ENCODE results near the gene SARS1. TPM values are rescaled to one million over a fixed set of nuclear protein-coding genes. Genes with fewer than 3 reads are reported as not detected.
"Not testable (repeated sequence)": the region's sequence is repeated elsewhere in the genome, so short reads cannot be mapped to it uniquely, and the experiment has no call there.

Gene SARS1
- total and polyA plus RNA-seq, 2 of the 8 experiments (the other 6 are each of a cell fraction or from before 2014, with no cell fraction given) = 83.1 to 146 TPM

DNA sequence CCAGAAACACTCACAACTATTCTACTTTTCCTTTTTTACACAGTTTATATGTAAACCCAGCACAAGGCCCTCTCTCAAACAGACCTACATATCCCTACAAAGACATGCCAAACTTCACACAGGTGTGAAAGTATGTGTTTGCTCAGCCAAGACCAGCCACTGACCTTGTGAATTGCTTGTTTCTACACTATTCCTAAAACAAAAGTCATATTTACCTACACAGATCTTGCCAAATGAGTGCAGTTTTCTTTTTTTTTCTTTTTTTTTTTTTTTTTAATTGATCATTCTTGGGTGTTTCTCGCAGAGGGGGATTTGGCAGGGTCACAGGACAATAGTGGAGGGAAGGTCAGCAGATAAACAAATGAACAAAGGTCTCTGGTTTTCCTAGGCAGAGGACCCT is 37.4 kb upstream of the SARS1 start:
- H3K23ac ChIP-seq (ENCODE audit: insufficient read length); FAIRE-seq; H2AFZ ChIP-seq (ENCODE audit: low read length); H2BK15ac ChIP-seq (ENCODE audit: low read length); H2BK20ac ChIP-seq (ENCODE audit: low read length); H3K4me3 ChIP-seq (ENCODE audit: extremely low read depth in 1 of 4, insufficient read depth in 2 of 4, low read depth in 3 of 4, low read length in 4 of 4); H4K91ac ChIP-seq (replicated peaks; ENCODE audit: insufficient read length, low read length); H3K9ac ChIP-seq (replicated peaks in 1 of 4; ENCODE audit: extremely low read depth in 1 of 4, low read depth in 3 of 4, low read length in 3 of 4); H3K14ac ChIP-seq (ENCODE audit: insufficient read length); H3K56ac ChIP-seq (replicated peaks; ENCODE audit: insufficient read length, low read depth, low read length); H2AK5ac ChIP-seq (ENCODE audit: low read depth, low read length); H3K36me3 ChIP-seq (ENCODE audit: control insufficient read depth in 2 of 4, insufficient read depth in 4 of 4, low read length in 3 of 4); H4K5ac ChIP-seq (ENCODE audit: insufficient read length, low read depth, low read length); H3K79me2 ChIP-seq (ENCODE audit: control insufficient read depth in 1 of 2, insufficient read depth in 2 of 2, low read length in 2 of 2); H3K18ac ChIP-seq (ENCODE audit: extremely low read depth, low read length); H3K4me1 ChIP-seq (replicated peaks in 1 of 4; ENCODE audit: control insufficient read depth in 3 of 4, insufficient read depth in 4 of 4, low read length in 3 of 4); H2BK120ac ChIP-seq (replicated peaks; ENCODE audit: low read depth, low read length); POLR2A ChIA-PET (ENCODE audit: partially characterized antibody); H3K27ac ChIP-seq (ENCODE audit: low read depth, low read length); H4K8ac ChIP-seq (ENCODE audit: extremely low read depth, insufficient read depth, low read length); H3K23me2 ChIP-seq (ENCODE audit: low read depth, low read length); H3K4ac ChIP-seq (replicated peaks; ENCODE audit: insufficient read length, low read depth, low read length); H3K9me3 ChIP-seq (ENCODE audit: insufficient read depth in 2 of 2, low read depth in 1 of 2, low read length in 1 of 2); H4K20me1 ChIP-seq (replicated peaks in 1 of 2; ENCODE audit: control insufficient read depth in 1 of 2, insufficient read depth in 2 of 2, low read length in 2 of 2); H3K4me2 ChIP-seq (ENCODE audit: insufficient read depth in 1 of 2, low read depth in 2 of 2, low read length in 2 of 2); H2BK5ac ChIP-seq (ENCODE audit: low read depth, low read length); DNase-seq (ENCODE audit: low read depth in 1 of 2, low spot score in 2 of 2); H2BK12ac ChIP-seq (ENCODE audit: low read depth, low read length); H3K79me1 ChIP-seq (ENCODE audit: low read depth, low read length); H3K27me3 ChIP-seq (replicated peaks in 1 of 4; ENCODE audit: control insufficient read depth in 3 of 4, extremely low read depth in 1 of 4, insufficient read depth in 3 of 4, low read length in 3 of 4): not testable (repeated sequence)
- CTCF ChIA-PET (ENCODE audit: partially characterized antibody) = interaction anchor here (5.1 kb wide), 1 partner anchor 15 kb away, joined by 24 read pairs; no protein-coding TSS in a partner anchor
- no CpG with 5 or more reads among the region's 1 CpG for WGBS, 2 experiments (ENCODE audit: extremely low coverage in 1 of 2, insufficient coverage in 1 of 2, insufficient read length in 1 of 2, insufficient replicate concordance in 2 of 2, low coverage in 1 of 2, low lambda C conversion rate in 2 of 2, missing lambda C conversion rate in 1 of 2)

DNA sequence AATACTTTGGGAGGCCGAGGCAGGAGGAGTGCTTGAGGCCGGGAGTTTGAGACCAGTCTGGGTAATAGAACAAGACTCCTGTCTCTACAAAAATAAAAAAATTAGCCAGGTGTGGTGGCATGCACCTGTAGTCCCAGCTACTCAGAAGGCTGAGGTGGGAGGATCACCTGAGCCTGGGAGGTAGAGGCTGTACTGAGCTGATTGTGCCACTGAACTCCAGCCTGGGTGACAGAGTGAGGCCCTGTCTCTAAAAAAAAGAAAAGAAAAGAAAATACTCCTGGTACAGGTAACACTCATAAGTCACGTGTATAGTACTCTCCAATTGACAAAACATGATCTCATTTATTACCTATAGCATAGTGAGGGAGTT is 33.0 kb upstream of the SARS1 start:
- not testable (repeated sequence) for H2BK20ac ChIP-seq (ENCODE audit: low read length); H3K79me2 ChIP-seq (ENCODE audit: control insufficient read depth in 1 of 2, insufficient read depth in 2 of 2, low read length in 2 of 2); H3K9ac ChIP-seq (replicated peaks in 1 of 4; ENCODE audit: extremely low read depth in 1 of 4, low read depth in 3 of 4, low read length in 3 of 4); H3K27me3 ChIP-seq (replicated peaks in 1 of 4; ENCODE audit: control insufficient read depth in 3 of 4, extremely low read depth in 1 of 4, insufficient read depth in 3 of 4, low read length in 3 of 4); DNase-seq (ENCODE audit: low read depth in 1 of 2, low spot score in 2 of 2); H2AK5ac ChIP-seq (ENCODE audit: low read depth, low read length); H3K27ac ChIP-seq (ENCODE audit: low read depth, low read length); H2AFZ ChIP-seq (ENCODE audit: low read length); H2BK15ac ChIP-seq (ENCODE audit: low read length); H4K8ac ChIP-seq (ENCODE audit: extremely low read depth, insufficient read depth, low read length); H3K23ac ChIP-seq (ENCODE audit: insufficient read length); H4K5ac ChIP-seq (ENCODE audit: insufficient read length, low read depth, low read length); H3K14ac ChIP-seq (ENCODE audit: insufficient read length); H3K9me3 ChIP-seq (ENCODE audit: insufficient read depth in 2 of 2, low read depth in 1 of 2, low read length in 1 of 2); H3K4me3 ChIP-seq (ENCODE audit: extremely low read depth in 1 of 4, insufficient read depth in 2 of 4, low read depth in 3 of 4, low read length in 4 of 4); H3K56ac ChIP-seq (replicated peaks; ENCODE audit: insufficient read length, low read depth, low read length); H3K4me1 ChIP-seq (replicated peaks in 1 of 4; ENCODE audit: control insufficient read depth in 3 of 4, insufficient read depth in 4 of 4, low read length in 3 of 4); H3K4me2 ChIP-seq (ENCODE audit: insufficient read depth in 1 of 2, low read depth in 2 of 2, low read length in 2 of 2); H3K36me3 ChIP-seq (ENCODE audit: control insufficient read depth in 2 of 4, insufficient read depth in 4 of 4, low read length in 3 of 4); H2BK5ac ChIP-seq (ENCODE audit: low read depth, low read length); H4K91ac ChIP-seq (replicated peaks; ENCODE audit: insufficient read length, low read length); H2BK12ac ChIP-seq (ENCODE audit: low read depth, low read length); H3K18ac ChIP-seq (ENCODE audit: extremely low read depth, low read length); H4K20me1 ChIP-seq (replicated peaks in 1 of 2; ENCODE audit: control insufficient read depth in 1 of 2, insufficient read depth in 2 of 2, low read length in 2 of 2); H3K79me1 ChIP-seq (ENCODE audit: low read depth, low read length); H3K4ac ChIP-seq (replicated peaks; ENCODE audit: insufficient read length, low read depth, low read length); H2BK120ac ChIP-seq (replicated peaks; ENCODE audit: low read depth, low read length); FAIRE-seq; H3K23me2 ChIP-seq (ENCODE audit: low read depth, low read length)
- POLR2A ChIA-PET (ENCODE audit: partially characterized antibody) = interaction anchor here (1.0 to 1.8 kb wide), 2 partner anchors 11 to 13 kb away, joined by 3 to 5 read pairs; no protein-coding TSS in a partner anchor
- WGBS, 2 experiments (ENCODE audit: extremely low coverage in 1 of 2, insufficient coverage in 1 of 2, insufficient read length in 1 of 2, insufficient replicate concordance in 2 of 2, low coverage in 1 of 2, low lambda C conversion rate in 2 of 2, missing lambda C conversion rate in 1 of 2) = 58% methylated on average over 3 of the region's 3 CpGs; no CpG with 5 or more reads in 1 of the 2 experiments
- CTCF ChIA-PET (ENCODE audit: partially characterized antibody) = interaction anchor here (0.9 to 3.9 kb wide), 5 partner anchors 10 to 73 kb away, joined by 3 to 24 read pairs (median 3); no protein-coding TSS in a partner anchor
